ENCODE data around the gene SP100. TPM values are rescaled to one million over a fixed set of nuclear protein-coding genes. Genes with fewer than 3 reads are reported as not detected.

The SP100 gene
- total and polyA plus RNA-seq, 5 experiments from 2014 or later = 81.0 to 221 (median 174) TPM

- peaks cover 40 to 91% (median 80%) of the 10 kb centered on the region in 4 donors for H3K4me1 Mint-ChIP-seq
- no peaks in the 10 kb centered on the region for H3K9me3 Mint-ChIP-seq
These were observed 28.8 kb downstream of the SP100 start for GRCh38 chr2:230444832-230445231.

GRCh38 chr2:230447036-230447435 is 31.0 kb downstream of the SP100 start:
- Mint-ChIP-seq H3K27ac (peak overlapping the region; percentile 76 to 96 (median 87)), H3K4me1 (peaks cover 35 to 92% (median 73%) of the 10 kb centered on the region in 4 donors), H3K27me3 (no peaks in the 10 kb centered on the region), H3K4me3 (peak overlapping the region in 3 of 10 donors; percentile 4 to 64 (median 5)), H3K9me3 (peaks cover 0 to 2% (median 0%) of the 10 kb centered on the region in 9 donors), H3K36me3 (peaks cover 36 to 86% (median 72%) of the 10 kb centered on the region in 3 donors)
- POLR2A ChIA-PET = interaction anchor here (0.5 to 1.8 kb wide), 3 partner anchors 31 to 278 kb away, joined by 3 to 7 read pairs (median 3); partner anchors contain the start of gene SP100
- ATAC-seq = no peak
- DNase-seq = no peak

More at GRCh38 chr2:230444832-230445231, 28.8 kb downstream of the SP100 start:
- peak overlapping the region in 6 of 10 donors; percentile 3 to 64 (median 20) for H3K27ac Mint-ChIP-seq
- H3K27me3 Mint-ChIP-seq = no peaks in the 10 kb centered on the region
- H3K36me3 Mint-ChIP-seq = peaks cover 36 to 65% (median 55%) of the 10 kb centered on the region in 3 donors
- POLR2A ChIA-PET = interaction anchor here (0.7 to 0.9 kb wide), 2 partner anchors 27 to 34 kb away, joined by 3 to 4 read pairs; no protein-coding TSS in a partner anchor
- no peak for DNase-seq
- ATAC-seq = no peak
- H3K4me3 Mint-ChIP-seq = no peak overlapping the region

- H3K4me3 Mint-ChIP-seq = peak overlapping the region; percentile 5 to 86 (median 65)
- no peaks in the 10 kb centered on the region for H3K27me3 Mint-ChIP-seq
- ATAC-seq = peak; percentile 77 to 90
- POLR2A ChIA-PET = interaction anchor here (0.5 to 1.8 kb wide), 6 partner anchors 10 to 277 kb away, joined by 3 to 7 read pairs (median 3); partner anchors contain the start of gene SP100
- H3K36me3 Mint-ChIP-seq = peaks cover 37 to 92% (median 77%) of the 10 kb centered on the region in 3 donors
- H3K4me1 Mint-ChIP-seq = peaks cover 36 to 89% (median 69%) of the 10 kb centered on the region in 4 donors
- peaks cover 0 to 2% (median 0%) of the 10 kb centered on the region in 9 donors for H3K9me3 Mint-ChIP-seq
- DNase-seq = peak in 2 of 10 donors; percentile 34 to 36
- H3K27ac Mint-ChIP-seq = peak overlapping the region; percentile 77 to 96 (median 87)
These were observed 31.8 kb downstream of the SP100 start for GRCh38 chr2:230447455-230448451.

- DNase-seq (no peak), ATAC-seq (no peak)
- Mint-ChIP-seq H3K27me3 (no peaks in the 10 kb centered on the region), H3K4me1 (peaks cover 41 to 93% (median 70%) of the 10 kb centered on the region in 4 donors), H3K36me3 (peaks cover 46 to 93% (median 84%) of the 10 kb centered on the region in 3 donors), H3K9me3 (peaks cover 0 to 6% (median 1%) of the 10 kb centered on the region in 9 donors), H3K4me3 (peak overlapping the region in 1 of 10 donors; percentile 49), H3K27ac (peak overlapping the region in 7 of 10 donors; percentile 20 to 88 (median 54))
- POLR2A ChIA-PET = interaction anchor here (0.6 kb wide), 1 partner anchor 60 kb away, joined by 4 read pairs; no protein-coding TSS in a partner anchor
These were observed 34.0 kb downstream of the SP100 start for GRCh38 chr2:230449901-230450467.

DNA sequence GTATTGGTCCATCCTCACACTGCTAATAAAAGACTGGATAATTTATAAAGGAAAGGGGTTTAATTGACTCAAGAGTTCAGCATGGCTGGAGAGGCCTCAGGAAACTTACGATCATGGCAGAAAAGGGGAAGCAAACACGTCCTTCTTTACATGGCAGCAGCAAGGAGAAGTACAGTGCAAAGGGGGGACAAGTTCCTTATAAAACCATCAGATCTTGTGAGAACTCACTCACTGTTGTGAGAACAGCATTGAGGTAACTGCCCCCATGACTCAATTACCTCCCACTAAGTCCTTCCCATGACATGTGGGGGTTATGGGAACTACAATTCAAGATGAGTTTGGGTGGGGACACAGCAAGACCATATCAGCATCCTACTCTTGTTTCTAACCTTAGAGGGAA is 37.0 kb downstream of the SP100 start:
- peaks cover 46 to 94% (median 82%) of the 10 kb centered on the region in 3 donors for H3K36me3 Mint-ChIP-seq
- H3K9me3 Mint-ChIP-seq = peaks cover 4 to 20% (median 15%) of the 10 kb centered on the region in 9 donors
- DNase-seq (no peak), ATAC-seq (no peak)
- H3K4me1 Mint-ChIP-seq = peaks cover 36 to 93% (median 66%) of the 10 kb centered on the region in 4 donors
- POLR2A ChIA-PET = no interaction called here
- H3K27ac Mint-ChIP-seq = peak overlapping the region in 4 of 10 donors; percentile 23 to 68 (median 50)
- no peak overlapping the region for H3K4me3 Mint-ChIP-seq
- no peaks in the 10 kb centered on the region for H3K27me3 Mint-ChIP-seq

DNA sequence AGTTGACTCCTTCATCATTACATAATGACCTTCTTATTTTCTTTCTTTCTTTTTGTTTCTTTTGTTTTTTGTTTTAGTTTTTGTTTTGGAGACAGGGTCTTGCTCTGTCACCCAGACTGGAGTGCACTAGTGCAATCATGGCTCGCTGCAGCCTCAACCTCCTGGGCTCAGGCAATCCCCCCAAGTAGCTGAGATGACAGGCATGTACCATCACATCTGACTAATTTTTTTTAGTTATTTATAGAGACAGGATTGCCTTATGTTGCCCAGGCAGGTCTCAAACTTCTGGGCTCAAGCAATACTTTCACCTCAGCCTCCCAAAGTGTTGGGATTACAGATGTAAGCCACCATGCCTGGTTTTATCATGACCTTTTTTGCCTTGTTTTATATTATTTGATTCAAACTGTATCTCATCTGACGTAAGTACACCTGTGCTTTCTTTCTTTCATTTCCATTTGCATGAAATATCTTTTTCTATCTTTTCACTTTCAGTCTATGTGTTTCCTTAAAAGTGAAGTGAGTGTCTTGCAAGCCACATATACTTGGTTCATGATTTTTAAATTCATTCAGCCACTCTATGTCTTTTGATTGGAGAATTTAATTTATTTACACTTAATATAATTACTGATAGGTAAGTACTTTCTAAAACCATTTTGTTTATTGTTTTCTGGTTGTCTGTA is 39.1 kb downstream of the SP100 start:
- POLR2A ChIA-PET = no interaction called here
- peaks cover 4 to 20% (median 15%) of the 10 kb centered on the region in 9 donors for H3K9me3 Mint-ChIP-seq
- ATAC-seq (no peak), DNase-seq (no peak)
- no peaks in the 10 kb centered on the region for H3K27me3 Mint-ChIP-seq
- H3K4me3 Mint-ChIP-seq = peak overlapping the region in 1 of 10 donors; percentile 50
- H3K36me3 Mint-ChIP-seq = peaks cover 50 to 97% (median 82%) of the 10 kb centered on the region in 3 donors
- H3K27ac Mint-ChIP-seq = peak overlapping the region in 6 of 10 donors; percentile 20 to 80 (median 48)
- H3K4me1 Mint-ChIP-seq = peaks cover 36 to 90% (median 63%) of the 10 kb centered on the region in 4 donors

- DNase-seq = no peak
- POLR2A ChIA-PET = interaction anchor here (0.6 to 1.0 kb wide), 3 partner anchors 9 to 87 kb away, joined by 3 read pairs; no protein-coding TSS in a partner anchor
- H3K9me3 Mint-ChIP-seq = peaks cover 4 to 20% (median 15%) of the 10 kb centered on the region in 9 donors
- H3K27me3 Mint-ChIP-seq = no peaks in the 10 kb centered on the region
- peaks cover 56 to 95% (median 76%) of the 10 kb centered on the region in 3 donors for H3K36me3 Mint-ChIP-seq
- H3K4me1 Mint-ChIP-seq = peaks cover 38 to 74% (median 59%) of the 10 kb centered on the region in 4 donors
- peak overlapping the region; percentile 34 to 89 (median 82) for H3K27ac Mint-ChIP-seq
- H3K4me3 Mint-ChIP-seq = peak overlapping the region in 8 of 10 donors; percentile 3 to 41 (median 28)
- peak in 1 of 2 donors; percentile 38 for ATAC-seq
These were observed 41.2 kb downstream of the SP100 start for GRCh38 chr2:230457073-230457768.

DNA sequence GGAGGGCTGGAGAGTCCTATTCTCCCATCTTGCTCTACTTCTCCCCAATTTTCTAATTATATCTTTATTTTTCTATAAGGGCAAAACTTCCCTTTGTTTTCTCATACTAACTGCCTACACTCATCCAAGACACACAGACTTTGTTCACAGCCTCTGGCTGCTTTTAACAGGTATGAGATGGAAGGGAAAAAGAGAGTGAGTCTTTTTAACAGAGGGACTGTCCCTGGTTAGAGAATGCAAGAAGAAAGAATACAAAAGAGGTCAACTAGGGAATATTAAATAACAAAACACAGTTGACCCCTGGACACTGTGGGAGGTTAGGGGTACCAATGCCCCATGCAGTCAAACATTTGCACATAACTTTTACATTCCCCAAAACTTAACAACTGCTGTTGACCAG is 41.8 kb downstream of the SP100 start:
- Mint-ChIP-seq H3K9me3 (peaks cover 4 to 20% (median 15%) of the 10 kb centered on the region in 9 donors), H3K27me3 (no peaks in the 10 kb centered on the region), H3K27ac (peak overlapping the region in 9 of 10 donors; percentile 9 to 89 (median 73)), H3K4me1 (peaks cover 38 to 73% (median 58%) of the 10 kb centered on the region in 4 donors), H3K36me3 (peaks cover 58 to 95% (median 75%) of the 10 kb centered on the region in 3 donors), H3K4me3 (peak overlapping the region in 5 of 10 donors; percentile 3 to 39 (median 28))
- ATAC-seq = no peak
- no peak for DNase-seq
- POLR2A ChIA-PET = interaction anchor here (0.6 to 1.0 kb wide), 3 partner anchors 9 to 88 kb away, joined by 3 read pairs; no protein-coding TSS in a partner anchor

DNA sequence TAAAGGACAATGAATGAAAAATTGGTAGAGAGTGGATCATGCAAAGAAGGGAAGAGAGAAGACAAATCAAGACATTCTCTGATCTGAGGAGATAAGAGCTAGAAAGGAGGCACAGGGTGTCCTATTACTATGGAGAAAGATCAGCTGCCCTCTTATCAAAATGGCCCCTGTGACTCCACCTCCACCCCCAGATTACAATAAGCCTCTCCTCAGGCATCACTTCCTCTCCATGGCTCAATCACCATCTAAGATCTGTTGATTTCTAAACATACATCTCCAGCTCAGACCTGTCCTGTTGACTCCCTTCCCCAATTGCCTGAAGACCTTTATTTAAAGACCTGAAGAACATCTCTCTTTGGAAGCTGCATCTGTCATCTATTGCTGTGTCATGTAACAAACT is 43.2 kb downstream of the SP100 start:
- Mint-ChIP-seq H3K4me3 (no peak overlapping the region), H3K4me1 (peaks cover 32 to 58% (median 44%) of the 10 kb centered on the region in 4 donors), H3K36me3 (peaks cover 51 to 95% (median 74%) of the 10 kb centered on the region in 3 donors), H3K27me3 (no peaks in the 10 kb centered on the region), H3K9me3 (peaks cover 4 to 19% (median 15%) of the 10 kb centered on the region in 9 donors), H3K27ac (peak overlapping the region in 8 of 10 donors; percentile 0 to 89 (median 67))
- DNase-seq = no peak
- ATAC-seq = no peak
- POLR2A ChIA-PET = no interaction called here

DNA sequence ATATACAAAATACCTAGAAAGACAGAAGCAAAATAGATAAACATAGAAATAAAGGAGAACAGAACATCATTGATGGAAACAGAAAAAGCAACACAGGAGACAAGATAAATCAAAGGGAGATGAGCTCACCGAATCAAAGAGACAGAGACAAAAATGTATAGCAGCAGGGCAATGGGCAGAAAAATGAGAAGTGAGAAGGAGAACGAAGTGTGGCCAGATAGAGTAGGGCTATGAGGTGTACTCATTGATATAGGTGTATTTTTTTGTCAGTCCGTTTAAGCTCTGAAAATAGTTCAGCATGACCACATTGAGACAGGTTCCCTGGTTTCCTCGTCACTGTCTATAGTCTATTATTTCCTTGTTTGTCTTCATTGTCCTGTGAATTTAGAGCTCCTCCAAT is 55.1 kb downstream of the SP100 start:
- no peaks in the 10 kb centered on the region for H3K27me3 Mint-ChIP-seq
- peak overlapping the region in 2 of 10 donors; percentile 20 to 33 for H3K4me3 Mint-ChIP-seq
- peaks cover 32 to 72% (median 58%) of the 10 kb centered on the region in 3 donors for H3K36me3 Mint-ChIP-seq
- no peak for ATAC-seq
- no peak for DNase-seq
- peaks cover 0 to 4% (median 0%) of the 10 kb centered on the region in 9 donors for H3K9me3 Mint-ChIP-seq
- peaks cover 29 to 54% (median 36%) of the 10 kb centered on the region in 4 donors for H3K4me1 Mint-ChIP-seq
- H3K27ac Mint-ChIP-seq = peak overlapping the region; percentile 8 to 95 (median 86)
- POLR2A ChIA-PET = interaction anchor here (0.6 to 1.1 kb wide), 4 partner anchors 27 to 311 kb away, joined by 3 to 4 read pairs (median 3); no protein-coding TSS in a partner anchor

DNA sequence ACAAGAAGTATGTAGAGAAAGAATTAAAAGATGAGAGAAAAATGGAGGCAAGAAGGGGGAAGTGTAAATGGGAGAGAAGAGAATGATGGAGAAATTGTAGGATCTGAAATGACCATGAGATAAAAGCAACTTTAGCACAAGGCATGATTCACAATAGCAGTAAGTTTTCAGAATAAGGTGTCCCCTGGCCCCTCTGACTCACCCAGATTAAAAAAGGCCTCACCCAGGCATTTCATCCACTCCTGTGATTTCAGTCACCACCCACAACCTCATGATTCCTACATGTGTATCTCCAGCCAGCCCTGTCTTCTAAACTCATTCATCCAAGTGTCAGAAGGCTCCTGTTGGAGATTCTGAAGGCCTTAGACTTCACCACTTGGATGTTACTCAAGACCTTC is 56.6 kb downstream of the SP100 start:
- DNase-seq = no peak
- Mint-ChIP-seq H3K4me3 (peak overlapping the region in 7 of 10 donors; percentile 1 to 56 (median 7)), H3K36me3 (peaks cover 26 to 69% (median 49%) of the 10 kb centered on the region in 3 donors), H3K27ac (peak overlapping the region; percentile 71 to 95 (median 86)), H3K9me3 (peaks cover 0 to 4% (median 0%) of the 10 kb centered on the region in 9 donors), H3K27me3 (no peaks in the 10 kb centered on the region), H3K4me1 (peaks cover 24 to 54% (median 36%) of the 10 kb centered on the region in 4 donors)
- peak in 1 of 2 donors; percentile 54 for ATAC-seq
- POLR2A ChIA-PET = no interaction called here
